HG03280 (cell line): ENCODE results near the gene TNNI2.
"Not testable (repeated sequence)": the region's sequence is repeated elsewhere in the genome, so short reads cannot be mapped to it uniquely, and the experiment has no call there.

Experiments used
- ATAC-seq: cut with Tn5 transposase; IDR thresholded peaks from one replicate; pipeline ENCODE4 v1.9.1; 2021; ENCODE audit warnings: mild to moderate bottlenecking, moderate library complexity; ENCODE audit not compliant: unreplicated experiment

Gene TNNI2

DNA sequence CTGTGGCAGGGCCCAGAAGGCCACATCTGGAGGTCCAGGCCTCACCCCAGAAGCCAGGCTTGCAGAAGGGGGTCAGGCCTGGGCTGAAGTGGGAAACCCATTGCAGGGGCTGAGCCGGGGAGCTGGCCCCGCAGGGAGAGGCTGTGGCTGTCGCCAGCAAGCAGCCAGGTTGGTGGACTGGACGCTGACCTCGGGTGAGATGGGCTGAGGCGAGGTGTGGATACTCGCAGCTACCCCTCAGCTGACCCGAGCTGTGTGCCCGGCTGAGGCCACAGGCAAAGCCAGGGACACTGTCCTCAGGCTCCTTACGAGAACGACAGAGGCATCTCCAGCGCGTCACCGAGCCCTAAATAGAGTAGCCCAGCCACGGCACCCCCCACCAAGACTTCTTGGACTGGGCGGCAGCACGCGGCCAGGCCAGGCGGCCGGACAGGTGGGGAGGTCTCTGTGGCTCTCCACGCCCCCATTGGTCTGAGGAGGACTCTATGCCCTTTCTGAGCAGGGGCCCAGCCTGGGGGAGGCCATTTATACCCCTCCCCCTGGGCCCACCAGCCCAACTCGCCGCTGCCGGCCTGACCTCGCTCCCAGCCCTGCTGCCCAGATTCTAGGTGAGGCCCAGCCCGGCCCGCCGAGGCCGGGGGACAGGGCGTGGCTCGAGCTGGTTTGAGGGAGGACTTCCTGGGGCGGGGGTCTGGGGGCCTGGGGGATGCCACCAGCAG lies at the start of gene TNNI2:
TNNI2 (plus strand) TSS at position 556 of the 719 bp plus-strand sequence. CDS start 716 bp downstream, outside the sequence.
- no peak for ATAC-seq

DNA sequence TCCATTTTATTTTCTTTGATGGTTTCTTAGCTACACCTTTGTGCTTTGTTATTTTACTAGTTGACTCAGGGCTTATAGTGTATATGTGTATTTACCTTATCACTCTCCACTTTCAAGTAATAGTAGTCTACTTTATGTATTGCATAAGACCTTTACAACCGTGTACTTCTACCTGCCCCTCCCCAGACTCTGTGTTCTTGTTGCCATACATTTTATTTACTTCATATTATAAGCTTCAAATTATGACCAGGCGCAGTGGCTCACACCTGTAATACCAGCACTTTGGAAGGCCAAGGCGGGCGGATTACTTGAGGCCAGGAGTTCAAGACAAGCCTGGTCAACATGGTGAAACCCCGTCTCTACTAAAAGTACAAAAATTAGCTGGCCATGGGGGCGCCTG lies 46.9 kb upstream of the TNNI2 start:
- no peak for ATAC-seq

DNA sequence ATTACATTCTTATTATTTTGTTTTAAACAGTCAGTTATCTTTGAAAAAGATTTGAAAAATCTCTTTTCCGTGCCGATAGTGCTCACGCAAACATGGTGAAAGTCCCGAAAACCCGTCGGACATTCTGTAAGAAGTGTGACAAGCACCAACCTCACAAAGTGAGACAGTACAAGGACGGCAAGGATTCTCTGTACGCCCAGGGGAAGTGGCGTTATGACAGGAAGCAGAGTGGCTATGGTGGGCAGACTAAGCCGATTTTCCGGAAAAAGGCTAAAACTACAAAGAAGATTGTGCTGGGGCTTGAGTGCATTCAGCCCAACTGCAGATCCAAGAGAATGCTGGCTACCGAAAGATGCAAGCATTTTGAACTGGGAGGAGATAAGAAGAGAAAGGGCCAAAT lies 46.3 kb upstream of the TNNI2 start:
- ATAC-seq, result no peak

DNA sequence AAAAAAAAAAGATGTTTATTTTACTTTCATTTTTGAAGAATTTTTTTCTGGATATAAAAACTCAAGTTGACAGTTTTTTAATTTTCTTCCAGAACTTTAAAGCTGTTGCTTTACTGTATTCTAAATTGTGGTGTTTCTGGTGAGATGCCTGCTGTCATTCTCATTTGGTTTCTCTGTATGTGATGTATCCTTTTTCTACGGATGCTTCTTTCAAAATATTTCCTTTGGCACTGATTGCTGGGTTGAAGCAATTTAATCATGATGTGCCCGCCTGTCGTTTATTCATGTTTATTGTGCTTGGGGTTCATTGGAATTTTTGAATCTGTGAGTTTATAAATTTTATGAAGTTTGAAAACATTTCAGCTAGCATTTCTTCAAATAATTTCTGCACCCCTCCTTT lies 45.7 kb upstream of the TNNI2 start:
- no peak for ATAC-seq

DNA sequence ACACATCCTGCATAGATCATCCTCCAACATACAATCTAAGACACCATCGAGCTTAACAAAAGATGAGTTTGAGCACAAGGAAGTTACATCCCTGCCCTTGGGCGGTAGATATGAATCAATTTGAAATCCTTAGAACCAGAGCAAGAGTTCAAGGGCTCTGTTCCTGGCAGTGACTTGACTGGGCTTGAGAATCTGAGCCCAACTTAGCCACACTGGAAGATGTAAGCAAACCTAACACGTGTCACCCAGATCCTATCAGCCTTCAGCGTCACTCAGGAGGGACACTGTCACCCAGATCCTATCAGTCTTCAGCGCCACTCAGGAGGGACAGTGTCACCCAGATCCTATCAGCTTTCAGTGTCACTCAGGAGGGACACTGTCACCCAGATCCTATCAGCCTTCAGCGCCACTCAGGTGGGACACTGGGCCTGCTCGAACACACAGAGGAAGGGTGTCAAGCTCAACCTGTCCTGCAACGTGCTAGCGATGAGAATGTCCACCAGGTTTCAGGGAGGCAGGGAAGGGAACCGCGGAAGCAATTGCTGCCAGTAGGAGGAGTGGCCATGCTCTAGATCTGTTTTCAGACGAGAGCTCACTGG lies 42.3 kb upstream of the TNNI2 start:
- ATAC-seq, result no peak

DNA sequence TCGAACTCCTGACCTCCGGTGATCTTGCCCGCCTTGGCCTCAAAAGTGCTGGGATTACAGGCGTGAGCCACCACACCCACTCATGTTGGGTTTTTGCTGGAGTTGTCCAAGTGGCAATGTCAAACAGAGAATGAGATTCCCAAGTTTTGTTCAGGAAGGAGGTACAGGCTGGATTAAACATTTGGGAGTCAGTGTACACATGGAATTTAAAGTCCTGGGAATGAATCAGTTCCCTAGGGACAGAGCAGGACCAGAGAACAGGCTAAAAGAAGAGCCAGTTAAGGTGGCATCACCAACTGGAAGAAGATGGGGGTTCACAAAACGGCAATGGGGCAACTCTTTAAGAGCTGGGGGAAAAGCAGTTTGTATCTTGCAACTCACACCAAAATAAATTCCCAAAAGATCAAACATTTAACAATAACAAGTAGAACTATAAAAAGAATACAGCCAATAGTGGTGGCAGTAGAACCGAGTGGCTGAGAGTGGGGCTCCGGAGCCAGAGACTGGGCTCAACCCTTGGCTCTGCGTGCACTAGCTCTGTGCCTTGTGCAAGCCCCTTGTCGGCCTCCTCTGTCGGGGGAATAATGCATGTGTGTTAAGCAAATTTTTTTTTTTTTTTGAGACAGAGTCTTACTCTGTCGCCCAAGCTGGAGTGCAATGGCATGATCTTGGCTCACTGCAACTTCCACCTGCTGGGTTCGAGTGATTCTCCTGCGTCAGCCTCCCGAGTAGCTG lies 41.2 kb upstream of the TNNI2 start:
- ATAC-seq, result no peak

DNA sequence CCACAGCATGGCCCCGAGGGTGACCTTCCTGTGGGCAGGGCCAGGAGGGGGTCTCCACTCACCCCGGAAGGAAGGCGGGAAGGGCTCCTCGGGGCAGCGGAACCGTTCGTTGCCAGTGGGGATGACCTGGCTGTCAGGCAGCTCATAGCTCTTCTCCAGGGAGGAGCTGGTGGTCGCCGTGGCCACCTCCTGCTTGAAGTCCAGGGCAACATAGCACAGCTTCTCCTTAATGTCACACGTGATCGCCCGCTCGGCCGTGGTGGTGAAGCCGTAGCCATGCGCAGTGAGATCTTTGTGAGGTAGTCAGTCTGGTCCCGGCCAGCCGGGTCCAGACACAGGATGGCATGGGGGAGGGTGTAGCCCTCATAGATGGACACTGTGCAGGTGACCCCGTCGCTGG lies 35.5 kb upstream of the TNNI2 start:
- ATAC-seq, result no peak

DNA sequence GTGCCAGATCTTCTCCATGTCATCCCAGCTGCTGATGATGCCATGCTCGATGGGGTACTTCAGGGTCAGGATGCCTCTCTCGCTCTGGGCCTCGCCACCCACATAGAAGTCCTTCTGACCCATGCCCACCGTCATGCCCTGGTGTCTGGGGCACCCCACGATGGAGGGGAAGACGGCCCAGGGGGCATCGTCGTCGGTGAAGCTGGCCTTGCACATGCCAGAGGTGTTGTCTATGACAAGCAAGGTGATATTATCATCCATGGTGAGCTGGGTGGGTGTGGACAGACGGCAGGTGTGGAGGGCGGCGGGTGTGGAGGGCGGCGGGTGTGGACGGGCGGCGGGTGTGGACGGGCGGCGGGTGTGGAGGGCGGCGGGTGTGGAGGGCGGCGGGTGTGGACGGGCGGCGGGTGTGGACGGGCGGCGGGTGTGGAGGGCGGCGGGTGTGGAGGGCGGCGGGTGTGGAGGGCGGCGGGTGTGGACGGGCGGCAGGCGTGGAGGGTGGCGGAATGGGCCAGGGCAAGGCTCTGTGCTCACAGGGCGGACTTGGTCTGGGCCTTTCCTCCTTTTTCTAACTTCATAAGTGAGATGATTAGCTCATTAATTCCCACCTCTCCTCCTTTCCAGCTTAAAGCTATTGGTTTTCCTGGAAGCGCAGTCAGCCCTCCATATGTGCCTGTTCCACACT lies 34.8 kb upstream of the TNNI2 start:
- not testable (repeated sequence) for ATAC-seq

DNA sequence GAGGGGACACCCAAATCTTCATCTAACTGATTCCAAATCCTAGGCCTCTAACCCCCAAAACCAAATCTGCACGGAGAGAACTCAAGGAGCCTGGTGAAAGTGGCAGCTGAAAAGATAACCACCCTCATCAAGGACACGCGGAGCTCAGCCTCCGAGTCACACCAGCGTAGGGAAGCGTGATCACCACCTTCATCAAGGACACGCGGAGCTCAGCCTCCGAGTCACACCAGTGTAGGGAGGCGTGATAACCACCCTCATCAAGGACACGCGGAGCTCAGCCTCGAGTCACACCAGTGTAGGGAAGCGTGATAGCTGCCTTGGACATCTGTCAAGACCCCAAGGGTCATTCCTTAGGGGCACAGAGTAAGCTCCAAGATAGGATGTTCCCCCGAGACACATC lies 33.3 kb upstream of the TNNI2 start:
- no peak for ATAC-seq

DNA sequence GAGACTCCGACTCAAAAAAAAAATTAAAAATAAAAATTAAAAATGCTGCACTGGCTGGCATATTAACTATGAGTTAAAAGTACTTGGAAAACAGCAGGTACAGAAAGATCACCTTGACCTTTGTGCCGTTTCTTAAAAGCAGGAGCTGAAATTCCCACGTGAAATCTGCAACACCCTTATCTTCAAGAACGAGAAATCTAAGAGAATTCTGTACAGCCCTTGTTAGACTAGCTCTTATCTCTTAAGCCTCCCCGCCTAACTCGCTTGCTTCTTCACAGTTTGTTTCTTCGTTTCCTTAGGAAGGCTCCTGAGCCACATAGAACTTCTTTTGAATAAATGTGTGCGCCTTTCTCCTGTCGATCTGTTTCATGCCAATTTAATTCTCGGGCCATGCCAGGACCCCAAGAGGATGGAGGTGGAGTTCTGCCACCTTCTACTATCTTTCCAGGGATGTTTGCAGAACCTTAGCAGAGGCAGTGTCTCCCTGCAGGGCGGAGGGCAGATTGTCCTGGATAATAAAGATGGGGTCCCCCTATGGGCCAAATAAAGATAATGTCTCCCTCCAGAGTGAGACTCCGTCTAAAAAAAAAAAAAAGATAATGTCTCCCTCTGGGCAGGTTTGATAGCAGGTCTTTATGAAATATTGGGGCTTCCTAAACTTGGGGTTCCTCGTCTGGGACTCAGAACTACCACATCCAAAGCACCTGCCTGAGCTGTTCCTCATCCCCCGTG lies 31.4 kb upstream of the TNNI2 start:
- no peak for ATAC-seq

DNA sequence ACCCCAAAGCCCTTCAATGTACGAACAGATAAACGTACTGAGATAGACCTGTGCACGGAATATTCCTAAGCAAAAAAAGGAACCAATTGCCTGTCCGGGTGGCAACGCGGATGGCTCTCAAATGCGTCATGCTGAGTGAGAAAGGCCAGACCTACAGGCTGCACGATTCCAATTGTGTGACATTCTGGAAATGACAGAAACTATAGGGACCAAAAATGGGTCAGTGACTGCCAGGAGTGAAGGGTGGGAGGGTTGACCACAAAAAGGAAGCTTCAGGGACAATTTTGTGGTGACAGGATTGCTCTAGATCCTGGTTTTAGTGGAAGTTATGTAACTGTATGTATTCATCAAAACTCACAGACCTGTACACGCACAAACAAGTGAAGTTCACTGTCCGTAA lies 28.0 kb upstream of the TNNI2 start:
- no peak for ATAC-seq

DNA sequence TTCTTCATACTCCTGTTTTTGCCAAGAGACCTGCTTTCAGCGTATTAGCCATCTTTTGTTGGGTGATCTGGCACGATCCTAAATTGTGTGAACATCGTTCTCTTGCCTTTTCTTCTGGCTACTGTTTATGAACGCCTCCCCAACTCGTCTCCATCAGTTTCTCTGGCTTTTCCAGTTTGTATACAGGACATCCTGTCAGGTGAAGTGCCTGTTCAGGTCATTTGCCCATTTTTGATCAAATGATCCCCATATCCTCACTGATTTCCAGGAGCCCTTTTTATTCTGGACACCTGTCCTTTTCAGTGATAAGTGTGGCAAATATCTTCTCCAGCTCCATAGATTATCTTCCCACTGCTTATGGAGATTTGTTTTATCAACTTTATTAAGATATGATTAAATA lies 26.5 kb upstream of the TNNI2 start:
- ATAC-seq, result no peak

DNA sequence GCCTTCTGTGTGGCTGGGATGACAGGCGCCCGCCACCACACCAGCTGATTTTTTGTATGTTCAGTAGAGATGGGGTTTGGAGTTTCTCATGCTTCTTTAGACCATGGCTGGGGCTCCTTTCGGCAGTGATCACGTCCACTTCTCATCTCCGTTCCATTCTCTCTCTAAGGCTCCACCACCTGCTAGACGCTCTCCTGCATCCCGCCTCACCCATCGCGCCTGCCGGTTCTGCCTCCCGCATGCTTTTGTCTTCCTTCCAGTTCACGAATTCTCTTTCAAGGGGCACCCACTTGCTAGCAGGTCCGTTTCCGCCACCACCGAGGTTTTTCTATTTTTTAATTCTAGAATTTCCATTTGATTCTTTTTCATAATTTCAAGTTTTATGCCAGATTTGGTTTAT lies 26.0 kb upstream of the TNNI2 start:
- no peak for ATAC-seq

DNA sequence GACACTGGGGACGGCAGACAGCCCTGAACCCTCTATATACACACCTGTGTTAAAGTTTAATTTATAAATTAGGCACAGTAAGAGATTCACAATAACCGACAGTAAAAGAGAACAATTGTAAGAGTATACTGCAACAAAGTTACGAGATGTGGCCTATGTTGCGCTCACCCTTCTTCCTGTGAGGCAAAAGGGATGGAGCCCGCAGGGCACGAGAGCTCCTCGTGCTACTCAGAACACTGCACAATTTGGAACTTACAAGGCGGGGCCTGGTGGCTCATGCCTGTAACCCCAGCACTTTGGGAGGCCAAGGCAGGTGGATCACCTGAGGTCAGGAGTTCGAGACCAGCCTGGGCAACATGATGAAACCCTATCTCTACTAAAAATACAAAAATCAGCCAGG lies 25.4 kb upstream of the TNNI2 start:
- ATAC-seq, result not testable (repeated sequence)

DNA sequence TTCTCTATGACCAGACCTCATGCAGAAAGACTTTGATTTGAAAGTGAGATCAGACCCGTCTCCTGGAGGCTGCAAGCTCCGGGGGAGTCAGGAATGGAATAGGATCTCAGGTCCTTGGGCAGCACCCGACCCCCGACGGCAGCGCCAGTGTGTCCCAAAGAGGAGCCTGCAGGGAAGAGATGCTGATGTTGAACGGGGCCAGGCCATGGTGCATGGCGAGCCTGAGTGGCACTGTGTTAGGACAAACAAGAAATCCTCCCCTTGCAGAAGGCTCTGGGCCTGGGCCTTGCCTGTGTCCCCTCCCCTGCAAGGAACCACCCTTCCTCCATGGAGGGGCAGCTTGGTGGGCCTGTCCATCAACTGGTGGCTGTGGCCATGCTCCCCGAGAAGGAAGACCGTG lies 24.1 kb upstream of the TNNI2 start:
- no peak for ATAC-seq

DNA sequence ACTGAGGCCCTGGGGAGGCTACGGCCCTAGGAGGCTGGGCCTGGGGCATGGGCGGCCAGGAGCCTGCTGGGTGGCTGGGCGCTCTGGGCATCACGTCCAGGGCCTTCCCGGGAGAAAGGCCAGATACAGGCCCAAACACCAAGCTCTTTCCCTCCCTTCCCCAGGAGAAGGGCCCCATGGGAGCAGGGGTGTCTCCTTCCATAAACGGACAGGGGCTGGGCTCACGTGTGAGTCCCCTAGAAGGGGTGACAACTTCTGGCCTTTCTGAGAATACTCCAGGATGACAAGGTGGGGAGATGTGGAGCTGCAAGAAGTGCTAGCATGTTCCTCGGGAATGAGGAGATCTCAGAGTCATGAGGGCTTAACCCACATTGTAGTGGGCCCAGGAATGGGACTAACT lies 23.5 kb upstream of the TNNI2 start:
- ATAC-seq, result no peak

DNA sequence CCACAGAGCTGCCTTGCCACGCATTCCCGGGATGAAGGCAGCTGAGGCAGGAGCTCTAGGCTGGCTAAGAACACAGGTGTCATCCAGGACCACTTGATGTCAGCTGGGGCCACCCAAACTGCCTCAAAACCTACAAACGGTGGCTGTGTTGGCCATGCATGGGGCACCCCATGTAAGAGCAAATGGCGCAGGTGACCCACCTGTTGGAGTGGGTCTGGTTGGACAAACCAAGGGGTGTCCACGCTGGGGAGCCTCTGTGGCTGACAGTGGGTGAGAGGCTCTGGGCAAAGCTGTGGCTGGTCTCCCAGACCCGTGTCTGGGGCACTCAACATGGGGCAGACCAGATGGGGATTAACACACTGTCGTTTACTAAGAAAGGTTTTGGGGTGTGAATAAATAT lies 23.0 kb upstream of the TNNI2 start:
- no peak for ATAC-seq

DNA sequence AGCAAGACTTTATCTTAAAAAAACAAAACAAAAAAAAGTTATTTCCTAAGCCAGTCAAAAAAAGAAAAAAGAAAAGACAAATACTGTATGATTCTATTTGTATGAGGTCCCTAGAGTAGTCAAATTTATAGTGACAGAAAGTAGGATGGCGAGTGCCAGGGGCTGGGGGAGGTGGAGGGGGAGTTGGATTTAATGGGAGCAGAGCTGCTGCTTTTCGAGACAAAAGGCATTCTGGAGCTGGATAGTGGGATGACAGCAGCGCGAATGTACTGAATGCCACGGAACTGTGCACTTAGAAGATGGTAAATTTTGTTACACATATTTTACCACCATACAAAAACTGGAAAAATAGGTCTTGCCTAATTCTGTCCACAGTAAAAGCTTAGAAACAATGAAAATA lies 21.8 kb upstream of the TNNI2 start:
- no peak for ATAC-seq

DNA sequence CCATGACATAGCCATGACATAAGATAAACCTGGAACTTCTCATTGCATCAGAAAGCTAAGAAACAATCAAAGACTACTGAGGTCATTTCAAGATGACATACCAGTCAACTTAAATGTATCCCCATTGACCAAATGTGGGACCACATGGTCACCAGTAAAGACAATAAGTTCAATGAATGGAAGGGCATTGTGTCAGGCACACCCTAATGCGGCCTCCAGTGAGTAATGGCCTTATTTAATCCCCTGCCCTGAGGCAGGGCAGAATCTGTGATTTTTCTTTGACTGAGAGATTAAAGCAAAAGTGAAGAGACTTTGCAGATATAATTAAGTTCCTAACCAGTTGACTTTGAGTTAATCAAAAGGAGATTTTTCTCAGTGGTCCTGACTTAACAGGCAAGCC lies 21.3 kb upstream of the TNNI2 start:
- ATAC-seq, result no peak

DNA sequence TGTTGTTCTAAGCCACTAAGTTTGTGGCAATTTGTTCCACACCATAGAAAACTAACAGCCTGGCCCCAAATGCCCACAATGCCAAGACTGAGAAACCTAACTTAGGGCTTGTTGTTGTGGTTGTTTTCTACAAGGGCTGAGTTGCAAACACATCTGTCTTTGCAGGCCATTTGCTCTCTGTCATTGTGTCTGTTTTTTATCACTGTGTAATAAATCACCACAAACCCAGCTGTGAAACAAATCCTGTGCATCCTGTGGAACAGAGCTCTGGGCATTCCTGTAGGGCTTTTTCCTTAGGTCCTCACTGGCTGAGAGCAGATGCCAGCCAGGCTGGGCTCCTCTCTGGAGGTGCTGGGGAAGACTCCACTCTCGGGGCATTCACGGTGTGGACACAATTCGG lies 19.7 kb upstream of the TNNI2 start:
- no peak for ATAC-seq
